HEK293T (cell line): Measurements from ENCODE around the gene THSD4.

Source experiments
- ARNT ChIP-seq: fragments of 450-650 bp; IDR thresholded peaks from 2 replicates; pipeline ENCODE4 v1.6.1; 2017; ENCODE audit warnings: mild to moderate bottlenecking
- BHLHE40 ChIP-seq: fragments of 450-650 bp; IDR thresholded peaks from 2 replicates; pipeline ENCODE4 v1.6.1; 2016; ENCODE audit warnings: mild to moderate bottlenecking, moderate library complexity, borderline replicate concordance
- ELF4 ChIP-seq: fragments of 450-650 bp; IDR thresholded peaks from 2 replicates; pipeline ENCODE4 v1.6.1; 2017; ENCODE audit warnings: antibody characterized with exemption
- FOXA1 ChIP-seq: fragments of 450-650 bp; IDR thresholded peaks from 2 replicates; pipeline ENCODE4 v1.6.1; 2016; ENCODE audit warnings: mild to moderate bottlenecking
- FOXM1 ChIP-seq: fragments of 450-650 bp; IDR thresholded peaks from 2 replicates; pipeline ENCODE4 v1.6.1; 2017; ENCODE audit warnings: mild to moderate bottlenecking, borderline replicate concordance
- LEF1 ChIP-seq: fragments of 450-650 bp; IDR thresholded peaks from 2 replicates; pipeline ENCODE4 v1.6.1; 2017; ENCODE audit warnings: mild to moderate bottlenecking, borderline replicate concordance
- NFRKB ChIP-seq: fragments of 450-650 bp; IDR thresholded peaks from 2 replicates; pipeline ENCODE4 v1.6.1; 2016; ENCODE audit warnings: mild to moderate bottlenecking, moderate library complexity
- SP1 ChIP-seq: fragments of 450-650 bp; IDR thresholded peaks from 2 replicates; pipeline ENCODE4 v1.6.1; 2017
- TARDBP ChIP-seq: fragments of 450-650 bp; IDR thresholded peaks from 2 replicates; pipeline ENCODE4 v1.6.1; 2016
- ZNF384 ChIP-seq: fragments of 450-650 bp; IDR thresholded peaks from 2 replicates; pipeline ENCODE4 v1.6.1; 2016

DNA sequence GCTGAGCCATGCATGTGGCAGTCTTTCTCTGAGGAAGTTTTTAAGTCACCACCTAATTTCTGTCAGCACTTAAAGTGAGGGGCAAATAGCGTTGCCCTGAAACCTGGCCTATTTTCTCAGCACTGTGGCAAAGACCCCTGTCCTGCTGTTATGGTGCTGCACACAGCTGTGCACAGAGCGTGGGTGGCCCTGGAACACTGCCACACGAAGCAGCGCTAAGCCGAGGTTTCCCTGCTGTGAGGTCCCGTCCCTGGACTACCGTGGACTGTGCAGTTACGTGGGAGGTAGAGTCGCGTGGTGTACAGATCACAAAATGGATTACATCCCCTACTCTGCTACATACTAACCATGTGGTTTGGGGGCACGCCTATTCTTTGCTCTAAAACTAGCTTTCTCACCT is 593.5 kb downstream of the THSD4 start:
- no peak for TF ChIP-seq FOXA1
- TF ChIP-seq SP1 = no peak
- no peak for TF ChIP-seq NFRKB
- TF ChIP-seq ARNT = no peak
- TF ChIP-seq ELF4 = no peak
- TF ChIP-seq TARDBP = no peak
- TF ChIP-seq FOXM1 = no peak
- no peak for TF ChIP-seq ZNF384
- no peak for TF ChIP-seq BHLHE40
- TF ChIP-seq LEF1 = no peak
